ENCODE results near the gene RGL1. TPM values are rescaled to one million over a fixed set of nuclear protein-coding genes. Genes with fewer than 3 reads are reported as not detected.

Gene RGL1
- total and polyA plus RNA-seq, 7 donors = 8.3 to 42.1 (median 23.8) TPM

GRCh38 chr1:183977717-183978116 lies 172.8 kb downstream of the RGL1 start:
- 88 to 93% methylated on average over 2 of the region's 2 CpGs for WGBS, 2 donors
- DNase-seq = no peak
- H3K9me3 ChIP-seq = no peaks in the 10 kb centered on the region
- no peaks in the 10 kb centered on the region for H3K4me1 ChIP-seq
- no peak for TF ChIP-seq POLR2A (IDR thresholded peaks at IDR 0.05)
- TF ChIP-seq, protein P1, sequence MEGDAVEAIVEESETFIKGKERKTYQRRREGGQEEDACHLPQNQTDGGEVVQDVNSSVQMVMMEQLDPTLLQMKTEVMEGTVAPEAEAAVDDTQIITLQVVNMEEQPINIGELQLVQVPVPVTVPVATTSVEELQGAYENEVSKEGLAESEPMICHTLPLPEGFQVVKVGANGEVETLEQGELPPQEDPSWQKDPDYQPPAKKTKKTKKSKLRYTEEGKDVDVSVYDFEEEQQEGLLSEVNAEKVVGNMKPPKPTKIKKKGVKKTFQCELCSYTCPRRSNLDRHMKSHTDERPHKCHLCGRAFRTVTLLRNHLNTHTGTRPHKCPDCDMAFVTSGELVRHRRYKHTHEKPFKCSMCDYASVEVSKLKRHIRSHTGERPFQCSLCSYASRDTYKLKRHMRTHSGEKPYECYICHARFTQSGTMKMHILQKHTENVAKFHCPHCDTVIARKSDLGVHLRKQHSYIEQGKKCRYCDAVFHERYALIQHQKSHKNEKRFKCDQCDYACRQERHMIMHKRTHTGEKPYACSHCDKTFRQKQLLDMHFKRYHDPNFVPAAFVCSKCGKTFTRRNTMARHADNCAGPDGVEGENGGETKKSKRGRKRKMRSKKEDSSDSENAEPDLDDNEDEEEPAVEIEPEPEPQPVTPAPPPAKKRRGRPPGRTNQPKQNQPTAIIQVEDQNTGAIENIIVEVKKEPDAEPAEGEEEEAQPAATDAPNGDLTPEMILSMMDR (IDR thresholded peaks at IDR 0.05) = no peak
- no peak for TF ChIP-seq EP300 (IDR thresholded peaks at IDR 0.05)
- intact Hi-C loops (cut with DNase I) = no loop called here
- no peaks in the 10 kb centered on the region for H3K36me3 ChIP-seq
- H3K4me3 ChIP-seq = no peak overlapping the region
- H3K27me3 ChIP-seq = no peaks in the 10 kb centered on the region
- H3K27ac ChIP-seq = no peak overlapping the region

Other genes starting within 250 kb of the RGL1 start
- 10 to 100 TPM in 3 of 4 donors, 1 to 10 TPM in 1; 5.0 to 16.3 (median 12.5) TPM for gene NCF2, start 214.7 kb upstream of the RGL1 start, total RNA-seq
- 1 to 10 TPM; 6.0 to 9.2 (median 7.0) TPM for gene NCF2, start 214.7 kb upstream of the RGL1 start, polyA plus RNA-seq
- 10 to 100 TPM; 57.3 to 95.6 (median 90.1) TPM for gene ARPC5, start 169.3 kb upstream of the RGL1 start, total RNA-seq
- 100 to 1,000 TPM; 161 to 278 (median 175) TPM for gene ARPC5, start 169.3 kb upstream of the RGL1 start, polyA plus RNA-seq
- not detected for gene APOBEC4, start 151.8 kb upstream of the RGL1 start, total RNA-seq
- under 1 TPM in 1 of 3 donors, not detected in 2; 0.10 TPM for gene APOBEC4, start 151.8 kb upstream of the RGL1 start, polyA plus RNA-seq
- 10 to 100 TPM in 1 of 4 donors, 1 to 10 TPM in 3; 4.6 to 10.7 (median 8.2) TPM for gene COLGALT2, start 232.6 kb downstream of the RGL1 start, total RNA-seq
- under 1 TPM in 1 of 3 donors, not detected in 2; 0.47 TPM for gene COLGALT2, start 232.6 kb downstream of the RGL1 start, polyA plus RNA-seq
- 10 to 100 TPM; 29.4 to 56.4 (median 47.4) TPM for gene TSEN15, start 246.6 kb downstream of the RGL1 start, total RNA-seq
- gene TSEN15, start 246.6 kb downstream of the RGL1 start, polyA plus RNA-seq = 10 to 100 TPM in 2 of 3 donors, 1 to 10 TPM in 1; 8.4 to 14.8 (median 12.9) TPM

Measured in sigmoid colon (tissue), 7 donors.